Tongue (tissue), 2 donors: ENCODE results near the gene FASTKD2. TPM values are rescaled to one million over a fixed set of nuclear protein-coding genes. Genes with fewer than 3 reads are reported as not detected.
"Not testable (repeated sequence)": the region's sequence is repeated elsewhere in the genome, so short reads cannot be mapped to it uniquely, and the experiment has no call there.

ENCODE experiments used
- DNase-seq: peaks from one replicate; pipeline ENCODE4 v3.0.0-alpha.2; 2015
- total RNA-seq: library from RNA; depleted of rRNA; stranded (reverse); fragments of >200 nt; gene quantifications from one replicate; pipeline ENCODE4 v1.2.3, GENCODE V29; 2014

Gene FASTKD2
- total RNA-seq, 1 donor from 2014 or later, result 51.6 TPM

- DNase-seq, result no peak
Observed at GRCh38 chr2:206792645-206793044, 27.2 kb downstream of the FASTKD2 start.

GRCh38 chr2:206797376-206797775, 32.0 kb downstream of the FASTKD2 start:
- peak; percentile 21 for DNase-seq

GRCh38 chr2:206798000-206798399, 32.6 kb downstream of the FASTKD2 start:
- DNase-seq, result no peak

GRCh38 chr2:206799083-206799482, 33.7 kb downstream of the FASTKD2 start:
- DNase-seq, result no peak

GRCh38 chr2:206800506-206801417, 35.4 kb downstream of the FASTKD2 start:
- peak; percentile 92 for DNase-seq

- DNase-seq, result no peak
Observed at GRCh38 chr2:206801418-206802189, 36.2 kb downstream of the FASTKD2 start.

GRCh38 chr2:206802654-206803514, 37.5 kb downstream of the FASTKD2 start:
- no peak for DNase-seq

GRCh38 chr2:206804326-206804725, 38.9 kb downstream of the FASTKD2 start:
- DNase-seq, result no peak

- peak; percentile 64 for DNase-seq
Observed at GRCh38 chr2:206805887-206806607, 40.6 kb downstream of the FASTKD2 start.

- DNase-seq, result not testable (repeated sequence)
Observed at GRCh38 chr2:206807624-206808023, 42.2 kb downstream of the FASTKD2 start.

- DNase-seq, result not testable (repeated sequence)
Observed at GRCh38 chr2:206812471-206812870, 47.1 kb downstream of the FASTKD2 start.

- DNase-seq, result peak; percentile 42
Observed at GRCh38 chr2:206814498-206814897, 49.1 kb downstream of the FASTKD2 start.

- DNase-seq, result no peak
Observed at GRCh38 chr2:206820807-206821206, 55.4 kb downstream of the FASTKD2 start.

- DNase-seq, result no peak
Observed at GRCh38 chr2:206823178-206823577, 57.8 kb downstream of the FASTKD2 start.

GRCh38 chr2:206824087-206824618, 58.7 kb downstream of the FASTKD2 start:
- DNase-seq, result no peak

- DNase-seq, result no peak
Observed at GRCh38 chr2:206824993-206825392, 59.6 kb downstream of the FASTKD2 start.

GRCh38 chr2:206831442-206831995, 66.1 kb downstream of the FASTKD2 start:
- DNase-seq, result no peak

GRCh38 chr2:206832873-206833272, 67.5 kb downstream of the FASTKD2 start:
- DNase-seq, result no peak

- DNase-seq, result no peak
Observed at GRCh38 chr2:206833291-206833690, 67.9 kb downstream of the FASTKD2 start.

GRCh38 chr2:206836722-206837121, 71.3 kb downstream of the FASTKD2 start:
- DNase-seq, result no peak

- no peak for DNase-seq
Observed at GRCh38 chr2:206837775-206838174, 72.4 kb downstream of the FASTKD2 start.
